ENCODE results near the gene CMTR1.
"Not testable (repeated sequence)": the region's sequence is repeated elsewhere in the genome, so short reads cannot be mapped to it uniquely, and the experiment has no call there.

Gene CMTR1

GRCh38 chr6:37491830-37492208 lies 58.8 kb downstream of the CMTR1 start:
- no peaks in the 10 kb centered on the region for H3K27me3 ChIP-seq (ENCODE audit: control insufficient read depth, insufficient read depth, low read length)
- H3K9me3 ChIP-seq (ENCODE audit: control insufficient read depth, insufficient read depth, low read length) = no peaks in the 10 kb centered on the region
- H3K36me3 ChIP-seq (ENCODE audit: control insufficient read depth, insufficient read depth, low read length) = no peaks in the 10 kb centered on the region
- H3K4me1 ChIP-seq (ENCODE audit: control insufficient read depth, insufficient read depth, low read length) = peaks cover 14% of the 10 kb centered on the region
- no CpG with 5 or more reads among the region's 5 CpGs for WGBS (ENCODE audit: insufficient coverage, insufficient read length)
- no peak overlapping the region for H3K27ac ChIP-seq (ENCODE audit: low read length)
- no peak overlapping the region for H3K4me3 ChIP-seq (ENCODE audit: low read length)
- DNase-seq (ENCODE audit: low read depth, low spot score) = no peak

DNA sequence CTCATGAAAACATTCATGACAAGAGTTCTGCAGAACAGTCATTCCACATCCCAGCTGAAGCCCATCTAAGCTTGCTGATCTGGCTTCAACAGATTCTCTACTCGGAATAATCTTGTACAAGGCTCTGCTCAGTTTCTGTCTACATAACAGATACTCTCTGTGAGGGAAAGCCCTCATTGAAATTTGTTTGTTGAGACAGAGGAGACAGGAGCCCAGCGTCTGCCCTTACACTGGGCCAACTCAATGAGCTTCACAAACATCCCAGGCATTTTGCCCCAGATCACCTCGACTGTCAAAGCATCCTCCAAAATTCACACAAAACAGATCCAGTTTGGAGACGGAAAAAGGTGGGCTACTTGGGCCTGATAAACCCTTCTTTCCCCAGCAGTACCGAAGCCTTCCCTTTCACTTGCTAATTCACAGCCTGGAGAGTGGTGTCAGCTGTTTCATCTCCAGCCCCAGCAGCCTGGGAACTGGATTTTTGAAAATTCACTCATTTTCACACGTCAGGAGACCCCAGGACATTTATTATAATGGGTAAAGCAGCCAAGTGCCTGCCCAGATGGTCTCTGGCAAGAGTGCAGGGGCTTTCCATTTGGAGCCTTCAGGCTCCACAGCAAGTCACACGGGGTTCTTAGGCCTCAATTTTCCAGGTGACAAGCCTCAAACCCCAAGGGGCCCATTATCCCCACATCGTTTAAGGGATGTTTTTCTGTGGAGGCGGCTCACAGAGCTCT lies 59.4 kb downstream of the CMTR1 start:
- Histone ChIP-seq H3K4me1 (ENCODE audit: control insufficient read depth, insufficient read depth, low read length) (peaks cover 14% of the 10 kb centered on the region), H3K9me3 (ENCODE audit: control insufficient read depth, insufficient read depth, low read length) (no peaks in the 10 kb centered on the region), H3K36me3 (ENCODE audit: control insufficient read depth, insufficient read depth, low read length) (no peaks in the 10 kb centered on the region), H3K4me3 (ENCODE audit: low read length) (no peak overlapping the region), H3K27me3 (ENCODE audit: control insufficient read depth, insufficient read depth, low read length) (no peaks in the 10 kb centered on the region), H3K27ac (ENCODE audit: low read length) (no peak overlapping the region)
- WGBS (ENCODE audit: insufficient coverage, insufficient read length) = no CpG with 5 or more reads among the region's 9 CpGs
- no peak for DNase-seq (ENCODE audit: low read depth, low spot score)

- peaks cover 14% of the 10 kb centered on the region for H3K4me1 ChIP-seq (ENCODE audit: control insufficient read depth, insufficient read depth, low read length)
- H3K9me3 ChIP-seq (ENCODE audit: control insufficient read depth, insufficient read depth, low read length) = no peaks in the 10 kb centered on the region
- no peaks in the 10 kb centered on the region for H3K27me3 ChIP-seq (ENCODE audit: control insufficient read depth, insufficient read depth, low read length)
- H3K27ac ChIP-seq (ENCODE audit: low read length) = no peak overlapping the region
- no peak for DNase-seq (ENCODE audit: low read depth, low spot score)
- WGBS (ENCODE audit: insufficient coverage, insufficient read length) = no CpG with 5 or more reads among the region's 38 CpGs
- no peaks in the 10 kb centered on the region for H3K36me3 ChIP-seq (ENCODE audit: control insufficient read depth, insufficient read depth, low read length)
- no peak overlapping the region for H3K4me3 ChIP-seq (ENCODE audit: low read length)
These were observed 60.1 kb downstream of the CMTR1 start for GRCh38 chr6:37492991-37493660.

- peaks cover 14% of the 10 kb centered on the region for H3K4me1 ChIP-seq (ENCODE audit: control insufficient read depth, insufficient read depth, low read length)
- no peak overlapping the region for H3K4me3 ChIP-seq (ENCODE audit: low read length)
- DNase-seq (ENCODE audit: low read depth, low spot score) = no peak
- WGBS (ENCODE audit: insufficient coverage, insufficient read length) = no CpG with 5 or more reads among the region's 9 CpGs
- no peak overlapping the region for H3K27ac ChIP-seq (ENCODE audit: low read length)
- no peaks in the 10 kb centered on the region for H3K36me3 ChIP-seq (ENCODE audit: control insufficient read depth, insufficient read depth, low read length)
- H3K27me3 ChIP-seq (ENCODE audit: control insufficient read depth, insufficient read depth, low read length) = no peaks in the 10 kb centered on the region
- no peaks in the 10 kb centered on the region for H3K9me3 ChIP-seq (ENCODE audit: control insufficient read depth, insufficient read depth, low read length)
These were observed 60.6 kb downstream of the CMTR1 start for GRCh38 chr6:37493661-37493995.

DNA sequence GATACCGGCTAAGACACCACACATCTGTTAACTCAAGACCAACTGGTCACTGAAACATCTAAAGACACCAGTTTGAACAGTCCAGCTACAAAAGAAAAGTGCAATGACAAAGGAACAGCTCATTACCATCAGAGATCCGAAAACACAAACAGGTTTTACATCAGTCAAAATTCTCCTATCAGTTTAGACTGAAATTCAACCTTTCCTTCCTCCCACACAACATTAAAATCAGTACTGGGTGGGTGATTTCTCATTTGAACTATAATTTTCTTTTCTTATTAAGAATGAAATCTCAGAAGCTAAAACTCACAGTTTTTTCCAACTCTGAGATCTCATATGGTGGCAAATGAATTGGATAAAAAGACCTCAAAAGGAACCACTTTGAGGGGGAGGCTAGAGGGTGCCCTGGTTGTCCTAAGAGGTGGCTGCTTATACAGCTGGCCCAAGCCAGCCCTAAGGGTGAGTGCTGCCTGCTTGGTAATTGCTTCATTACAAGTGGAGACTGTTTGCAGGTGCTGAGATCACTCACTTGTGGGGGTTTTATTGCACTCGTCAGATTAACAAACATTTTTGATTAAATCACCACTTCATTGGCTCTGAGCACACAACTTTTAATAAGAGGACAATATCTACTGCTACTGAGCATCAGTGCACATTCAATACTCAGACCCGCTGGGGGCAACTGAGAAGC lies 62.4 kb downstream of the CMTR1 start:
- Histone ChIP-seq H3K4me3 (ENCODE audit: low read length) (no peak overlapping the region), H3K27ac (ENCODE audit: low read length) (no peak overlapping the region), H3K27me3 (ENCODE audit: control insufficient read depth, insufficient read depth, low read length) (no peaks in the 10 kb centered on the region), H3K36me3 (ENCODE audit: control insufficient read depth, insufficient read depth, low read length) (no peaks in the 10 kb centered on the region), H3K9me3 (ENCODE audit: control insufficient read depth, insufficient read depth, low read length) (no peaks in the 10 kb centered on the region), H3K4me1 (ENCODE audit: control insufficient read depth, insufficient read depth, low read length) (peaks cover 14% of the 10 kb centered on the region)
- no CpG with 5 or more reads among the region's 4 CpGs for WGBS (ENCODE audit: insufficient coverage, insufficient read length)
- DNase-seq (ENCODE audit: low read depth, low spot score) = no peak

DNA sequence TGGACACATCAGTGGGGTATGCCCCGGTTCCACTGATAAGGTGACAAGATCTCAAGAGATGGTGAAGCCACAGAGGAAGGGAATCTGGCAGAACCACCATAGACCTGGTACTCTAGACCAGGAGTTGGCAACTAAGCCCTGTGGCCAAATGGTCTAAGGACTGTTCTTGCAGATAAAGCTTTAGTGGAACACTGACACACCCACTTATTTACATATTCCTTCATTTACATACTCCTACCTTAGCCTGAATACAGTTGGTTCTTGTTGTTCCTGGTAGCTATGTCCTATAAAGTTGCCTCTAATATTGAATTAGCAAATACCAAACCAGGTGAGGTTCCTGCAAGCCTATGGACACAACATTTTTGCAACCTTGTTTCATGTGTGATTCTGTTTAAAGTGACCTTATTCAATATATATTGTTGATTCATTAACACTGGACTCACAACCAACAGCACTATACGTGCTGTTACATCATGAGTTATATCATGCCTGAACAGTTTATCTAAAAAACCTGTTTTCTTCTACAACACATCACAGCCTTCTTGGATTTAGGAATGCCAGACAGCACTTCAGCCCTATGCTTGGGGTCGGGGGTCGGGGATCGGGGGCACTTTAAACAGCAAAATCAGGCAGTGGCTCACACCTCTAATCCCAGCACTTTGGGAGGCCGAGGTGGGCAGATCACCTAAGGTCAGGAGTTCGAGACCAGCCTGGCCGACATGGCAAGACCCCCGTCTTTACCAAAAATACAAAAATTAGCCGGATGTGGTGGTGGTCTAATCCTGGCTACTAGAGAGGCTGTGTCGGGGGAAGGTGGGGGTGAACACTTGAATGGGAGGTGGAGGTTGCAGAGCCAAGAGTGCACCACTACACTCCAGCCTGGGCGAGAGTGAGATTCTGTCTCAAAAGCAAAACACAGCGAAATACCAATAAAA lies 64.2 kb downstream of the CMTR1 start:
- Histone ChIP-seq H3K36me3 (ENCODE audit: control insufficient read depth, insufficient read depth, low read length) (no peaks in the 10 kb centered on the region), H3K4me3 (ENCODE audit: low read length) (no peak overlapping the region), H3K27ac (ENCODE audit: low read length) (no peak overlapping the region), H3K9me3 (ENCODE audit: control insufficient read depth, insufficient read depth, low read length) (no peaks in the 10 kb centered on the region), H3K27me3 (ENCODE audit: control insufficient read depth, insufficient read depth, low read length) (no peaks in the 10 kb centered on the region), H3K4me1 (ENCODE audit: control insufficient read depth, insufficient read depth, low read length) (peaks cover 9% of the 10 kb centered on the region)
- no peak for DNase-seq (ENCODE audit: low read depth, low spot score)
- WGBS (ENCODE audit: insufficient coverage, insufficient read length) = no CpG with 5 or more reads among the region's 13 CpGs

GRCh38 chr6:37499433-37500293 lies 66.6 kb downstream of the CMTR1 start, which contains the start of gene CCDC167:
CCDC167 (minus strand) TSS chr6:37499893; CDS start chr6:37499863, 30 bp downstream.
- no peaks in the 10 kb centered on the region; the same call in 1 of the 2 replicates for H3K4me1 ChIP-seq (ENCODE audit: control insufficient read depth, insufficient read depth, low read length)
- H3K27ac ChIP-seq (ENCODE audit: low read length) = no peak within 1 kb of the TSS
- DNase-seq (ENCODE audit: low read depth, low spot score) = peak; percentile 99
- peak within 1 kb of the TSS; percentile 48; the same call in 1 of the 2 replicates for H3K4me3 ChIP-seq (ENCODE audit: low read length)
- H3K9me3 ChIP-seq (ENCODE audit: control insufficient read depth, insufficient read depth, low read length) = no peaks in the 10 kb centered on the region
- no peaks in the 10 kb centered on the region for H3K36me3 ChIP-seq (ENCODE audit: control insufficient read depth, insufficient read depth, low read length)
- no peaks in the 10 kb centered on the region for H3K27me3 ChIP-seq (ENCODE audit: control insufficient read depth, insufficient read depth, low read length)
- WGBS (ENCODE audit: insufficient coverage, insufficient read length) = no CpG with 5 or more reads among the region's 38 CpGs

- WGBS (ENCODE audit: insufficient coverage, insufficient read length) = no CpG with 5 or more reads among the region's 4 CpGs
- no peak for DNase-seq (ENCODE audit: low read depth, low spot score)
- no peaks in the 10 kb centered on the region for H3K36me3 ChIP-seq (ENCODE audit: control insufficient read depth, insufficient read depth, low read length)
- no peaks in the 10 kb centered on the region; the same call in 1 of the 2 replicates for H3K4me1 ChIP-seq (ENCODE audit: control insufficient read depth, insufficient read depth, low read length)
- H3K27ac ChIP-seq (ENCODE audit: low read length) = no peak overlapping the region
- H3K9me3 ChIP-seq (ENCODE audit: control insufficient read depth, insufficient read depth, low read length) = no peaks in the 10 kb centered on the region
- peak overlapping the region; percentile 48; the same call in 1 of the 2 replicates for H3K4me3 ChIP-seq (ENCODE audit: low read length)
- H3K27me3 ChIP-seq (ENCODE audit: control insufficient read depth, insufficient read depth, low read length) = no peaks in the 10 kb centered on the region
These were observed 67.2 kb downstream of the CMTR1 start for GRCh38 chr6:37500294-37500608.

- not testable (repeated sequence) for H3K27me3 ChIP-seq (ENCODE audit: control insufficient read depth, insufficient read depth, low read length); H3K4me1 ChIP-seq (ENCODE audit: control insufficient read depth, insufficient read depth, low read length); H3K4me3 ChIP-seq (ENCODE audit: low read length); H3K27ac ChIP-seq (ENCODE audit: low read length); H3K36me3 ChIP-seq (ENCODE audit: control insufficient read depth, insufficient read depth, low read length); DNase-seq (ENCODE audit: low read depth, low spot score); H3K9me3 ChIP-seq (ENCODE audit: control insufficient read depth, insufficient read depth, low read length)
- WGBS (ENCODE audit: insufficient coverage, insufficient read length) = no CpG with 5 or more reads among the region's 6 CpGs
These were observed 67.9 kb downstream of the CMTR1 start for GRCh38 chr6:37500904-37501303.

All from iPS DF 6.9 (cell line).